ENCODE data around the gene C1QL4.

DNA sequence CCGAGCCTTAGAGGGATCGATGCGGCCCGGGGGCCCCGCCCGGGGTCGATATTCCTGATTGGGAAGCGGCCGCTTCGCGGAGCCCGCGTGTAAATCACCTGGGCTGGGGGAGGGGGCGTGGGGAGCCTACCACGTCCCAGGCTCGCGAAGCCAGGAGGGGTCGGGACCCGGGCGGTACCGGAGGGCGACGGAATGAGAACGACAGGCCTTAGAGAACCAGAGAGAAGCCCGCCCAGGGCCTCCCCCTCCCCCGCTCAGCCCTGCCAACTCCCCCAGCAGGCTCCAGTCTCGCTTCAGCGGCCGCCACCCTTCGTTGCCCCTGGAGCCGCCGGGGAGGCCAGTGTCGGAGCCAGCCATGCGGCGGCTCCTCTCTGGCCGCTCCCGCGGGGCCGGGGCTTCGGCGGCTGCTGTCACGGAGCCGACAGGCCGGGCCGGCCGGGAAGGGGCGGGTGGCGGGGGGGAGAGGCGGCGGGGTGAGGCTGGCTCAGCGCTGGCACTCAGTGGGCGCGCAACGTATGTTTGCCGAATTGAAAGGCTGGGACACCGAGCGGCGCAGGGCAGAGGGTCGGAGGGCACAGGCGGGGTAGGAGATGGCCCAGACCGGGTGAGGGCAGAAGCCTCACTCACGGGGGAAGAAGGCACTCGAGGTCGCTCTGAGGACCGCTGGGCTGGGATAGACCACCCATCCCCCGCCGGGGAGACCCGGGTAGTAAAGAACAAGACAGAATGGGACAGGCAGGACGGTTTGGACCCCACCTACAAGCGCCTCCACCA lies 8.2 kb upstream of the C1QL4 start:
- TF ChIP-seq YY1 (IDR thresholded peaks at IDR 0.05; ENCODE audit: insufficient read depth, insufficient read length) (no peak), SUZ12 (IDR thresholded peaks at IDR 0.05; ENCODE audit: extremely low read depth, insufficient read depth, insufficient read length) (peak; percentile 84), ZNF274 (IDR thresholded peaks at IDR 0.05; ENCODE audit: low read depth, low read length) (no peak)

All from NT2/D1 (cell line).